Neural cell (in vitro differentiated cells): ENCODE data around the gene ZMAT3. TPM values are rescaled to one million over a fixed set of nuclear protein-coding genes. Genes with fewer than 3 reads are reported as not detected.

Experiments used
- H2AFZ ChIP-seq: fragments of 200-600, 300-800 bp; sonication (generic), shearing (Covaris generic); 2 replicates; pipeline ENCODE4 v1.6.0; 2014; ENCODE audit warnings: low read depth, mild to moderate bottlenecking, antibody characterized with exemption, low read length, moderate library complexity
- H3F3A ChIP-seq: fragments of 200-600 bp; shearing (Covaris generic); 2 replicates; pipeline ENCODE4 v1.6.1; 2016; ENCODE audit warnings: mild to moderate bottlenecking, moderate library complexity, mixed read lengths, antibody characterized with exemption, low read length; ENCODE audit not compliant: insufficient read depth, poor library complexity, severe bottlenecking
- H3K27ac ChIP-seq: fragments of 200-600, 300-800 bp; sonication (generic), shearing (Covaris generic); 2 replicates; pipeline ENCODE4 v1.5.1; 2014; ENCODE audit warnings: mild to moderate bottlenecking, low read length, moderate library complexity
- H3K27me3 ChIP-seq: fragments of 300-800, 200-600 bp; sonication (generic), shearing (Covaris generic); 2 replicates; pipeline ENCODE4 v1.6.0; 2014; ENCODE audit warnings: mild to moderate bottlenecking, low read depth, low read length, moderate library complexity; ENCODE audit not compliant: insufficient read depth
- H3K36me3 ChIP-seq: fragments of 300-800, 200-600 bp; sonication (generic), shearing (Covaris generic); 2 replicates; pipeline ENCODE4 v1.5.1; 2014; ENCODE audit warnings: mild to moderate bottlenecking, antibody characterized with exemption, low read length, moderate library complexity; ENCODE audit not compliant: insufficient read depth
- H3K4me2 ChIP-seq: fragments of 300-800, 200-600 bp; sonication (generic), shearing (Covaris generic); 2 replicates; pipeline ENCODE4 v1.6.0; 2014; ENCODE audit warnings: mild to moderate bottlenecking, low read length
- H3K4me3 ChIP-seq: fragments of 300-800, 200-600 bp; sonication (generic), shearing (Covaris generic); 2 replicates; pipeline ENCODE4 v1.5.1; 2014; ENCODE audit warnings: mild to moderate bottlenecking, low read length, moderate library complexity
- H3K79me2 ChIP-seq: fragments of 200-600 bp; shearing (Covaris generic); replicated peaks from 2 replicates; pipeline ENCODE4 v1.6.0; 2014; ENCODE audit warnings: mild to moderate bottlenecking, low read length, moderate library complexity; ENCODE audit not compliant: insufficient read depth
- H3K9ac ChIP-seq: fragments of 300-800, 200-600 bp; sonication (generic), shearing (Covaris generic); 2 replicates; pipeline ENCODE4 v1.6.1; 2016; ENCODE audit warnings: mild to moderate bottlenecking, low read length, mixed read lengths
- H3K9me2 ChIP-seq: fragments of 200-600 bp; shearing (Covaris generic); 2 replicates; pipeline ENCODE4 v1.6.1; 2016; ENCODE audit warnings: mild to moderate bottlenecking, low read length, mixed read lengths; ENCODE audit not compliant: insufficient read depth
- H3K9me3 ChIP-seq: fragments of 200-600, 300-800 bp; sonication (generic), shearing (Covaris generic); 2 replicates; pipeline ENCODE4 v1.6.1; 2016; ENCODE audit warnings: mild to moderate bottlenecking, mixed run types, low read length, moderate library complexity, mixed read lengths
- H4K20me1 ChIP-seq: fragments of 200-600 bp; shearing (Covaris generic); 2 replicates; pipeline ENCODE4 v1.6.1; 2016; ENCODE audit warnings: mild to moderate bottlenecking, mixed run types; ENCODE audit not compliant: insufficient read depth
- CTCF ChIP-seq: fragments of 450-650 bp; IDR thresholded peaks from 2 replicates; pipeline ENCODE4 v1.5.1; 2014; ENCODE audit warnings: antibody characterized with exemption, mild to moderate bottlenecking, moderate library complexity; ENCODE audit not compliant: poor library complexity, severe bottlenecking
- EP300 ChIP-seq: fragments of 450-650 bp; conservative IDR thresholded peaks from 2 replicates; pipeline ENCODE4 v1.6.1; 2014; ENCODE audit warnings: antibody characterized with exemption, mild to moderate bottlenecking, moderate library complexity; ENCODE audit not compliant: poor library complexity, severe bottlenecking
- EZH2 ChIP-seq: fragments of 200-600, 300-800 bp; shearing (Covaris generic), sonication (generic); IDR thresholded peaks from 2 replicates; pipeline ENCODE4 v1.6.1; 2014; ENCODE audit warnings: antibody characterized with exemption, low read length, borderline replicate concordance, mild to moderate bottlenecking; ENCODE audit not compliant: insufficient read depth, poor library complexity, severe bottlenecking
- MXI1 ChIP-seq: fragments of 450-650 bp; conservative IDR thresholded peaks from 2 replicates; pipeline ENCODE4 v1.6.1; 2014; ENCODE audit warnings: antibody characterized with exemption, mild to moderate bottlenecking; ENCODE audit not compliant: poor library complexity, severe bottlenecking
- POLR2AphosphoS5 ChIP-seq: IDR thresholded peaks from 2 replicates; pipeline ENCODE4 v1.6.1; 2012
- RAD21 ChIP-seq: fragments of 450-650 bp; conservative IDR thresholded peaks from 2 replicates; pipeline ENCODE4 v1.6.1; 2014; ENCODE audit warnings: antibody characterized with exemption, mild to moderate bottlenecking, moderate library complexity
- REST ChIP-seq: IDR thresholded peaks from 2 replicates; pipeline ENCODE4 v1.6.1; 2012; ENCODE audit warnings: borderline replicate concordance
- SMC3 ChIP-seq: fragments of 450-650 bp; conservative IDR thresholded peaks from 2 replicates; pipeline ENCODE4 v1.6.1; 2014; ENCODE audit warnings: antibody characterized with exemption, mild to moderate bottlenecking, moderate library complexity; ENCODE audit not compliant: poor library complexity
- TAF1 ChIP-seq: IDR thresholded peaks from 2 replicates; pipeline ENCODE4 v1.6.1; 2012; ENCODE audit warnings: low read depth
- polyA plus RNA-seq: library from polyadenylated mRNA; depleted of rRNA; stranded (reverse); fragments of >200 nt; gene quantifications from 2 replicates; pipeline ENCODE4 v1.2.3, GENCODE V29; 2014

Gene ZMAT3
- polyA plus RNA-seq, 1 donor from 2014 or later = 3.9 TPM

- H3K9ac ChIP-seq = no peak overlapping the region
- H3K4me3 ChIP-seq = no peak overlapping the region
- H3K36me3 ChIP-seq = no peaks in the 10 kb centered on the region
- no peaks in the 10 kb centered on the region for H3K79me2 ChIP-seq
- H3K27me3 ChIP-seq = no peaks in the 10 kb centered on the region
- no peaks in the 10 kb centered on the region for H3F3A ChIP-seq
- no peaks in the 10 kb centered on the region for H3K9me2 ChIP-seq
- no peaks in the 10 kb centered on the region for H3K9me3 ChIP-seq
- no peak overlapping the region for H3K27ac ChIP-seq
- TF ChIP-seq TAF1 (no peak), EP300 (no peak), MXI1 (no peak), CTCF (no peak), EZH2 (no peak), RAD21 (no peak), POLR2AphosphoS5 (no peak), REST (no peak), SMC3 (no peak)
- no peaks in the 10 kb centered on the region for H4K20me1 ChIP-seq
- no peak overlapping the region for H3K4me2 ChIP-seq
- H2AFZ ChIP-seq = no peak overlapping the region
Measured at GRCh38 chr3:179000144-179000543, 71.5 kb downstream of the ZMAT3 start.

GRCh38 chr3:178996399-178996798 lies 75.2 kb downstream of the ZMAT3 start:
- TF ChIP-seq MXI1 = no peak
- no peak for TF ChIP-seq REST
- TF ChIP-seq SMC3 = no peak
- TF ChIP-seq EZH2 = no peak
- TF ChIP-seq RAD21 = no peak
- no peak for TF ChIP-seq TAF1
- TF ChIP-seq CTCF = no peak
- no peak for TF ChIP-seq POLR2AphosphoS5
- no peak for TF ChIP-seq EP300
- Histone ChIP-seq H2AFZ (no peak overlapping the region), H4K20me1 (no peaks in the 10 kb centered on the region), H3K79me2 (no peaks in the 10 kb centered on the region), H3K27ac (no peak overlapping the region), H3K9ac (no peak overlapping the region), H3K27me3 (no peaks in the 10 kb centered on the region), H3K36me3 (no peaks in the 10 kb centered on the region), H3K4me3 (no peak overlapping the region), H3K9me2 (no peaks in the 10 kb centered on the region), H3K9me3 (no peaks in the 10 kb centered on the region), H3K4me2 (no peak overlapping the region), H3F3A (no peaks in the 10 kb centered on the region)
